ENCODE data around the gene PDZK1.
"Not testable (repeated sequence)": the region's sequence is repeated elsewhere in the genome, so short reads cannot be mapped to it uniquely, and the experiment has no call there.

PDZK1 gene

GRCh38 chr1:145641886-145642285 is 65.3 kb downstream of the PDZK1 start:
- not testable (repeated sequence) for DNase-seq

DNA sequence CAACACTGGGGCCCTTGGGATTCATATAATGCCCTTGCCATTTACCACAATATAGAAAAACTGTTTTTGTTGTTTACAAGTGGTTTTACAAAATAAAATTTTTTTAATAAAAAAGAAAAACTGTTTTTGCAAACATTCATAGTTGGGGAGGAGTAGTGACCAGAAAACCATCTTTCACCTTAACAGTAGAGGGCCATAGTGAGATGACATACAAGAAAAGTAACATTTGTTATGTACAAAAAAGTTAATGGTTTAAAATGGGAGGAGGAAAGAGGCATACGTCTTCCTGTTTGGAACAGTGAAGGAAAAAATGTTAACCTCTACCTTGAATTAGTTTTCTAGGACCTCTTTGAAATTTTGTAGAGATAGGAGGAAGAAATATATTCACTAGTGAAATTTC is 70.9 kb downstream of the PDZK1 start:
- DNase-seq, result not testable (repeated sequence)

DNA sequence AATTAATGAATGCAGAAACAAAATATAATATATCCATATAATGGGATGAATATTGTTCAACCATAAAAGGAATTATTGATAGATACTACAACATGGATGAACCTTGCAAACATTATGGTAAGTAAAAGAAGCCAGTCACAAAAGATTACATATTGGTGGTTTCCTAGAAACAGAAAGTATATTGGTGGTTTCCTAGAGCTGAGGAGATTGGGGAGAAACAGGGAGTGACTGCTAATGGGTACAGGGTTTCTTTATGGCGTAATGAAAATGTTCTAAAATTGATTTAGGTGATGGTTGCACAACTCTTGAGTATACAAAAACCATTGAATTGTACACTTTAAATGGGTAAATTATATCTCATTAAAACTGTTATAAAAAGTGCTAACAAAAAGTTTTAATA is 85.0 kb downstream of the PDZK1 start:
- not testable (repeated sequence) for DNase-seq

Data from stimulated activated CD4-positive, alpha-beta T cell treated with anti-CD3 and anti-CD28 coated beads, Interleukin-4, amount 100 ng/mL, for 4 hours (primary cell).